Activated effector memory CD4-positive, alpha-beta T cell treated with Interleukin-2 at 50 U/mL for 16 hours (primary cell): Measurements from ENCODE around the gene FLT1.

ENCODE experiments used
- DNase-seq: peaks from one replicate; pipeline ENCODE4 v3.0.0-alpha.2; 2020

FLT1 gene

GRCh38 chr13:28483313-28483931, 11.5 kb downstream of the FLT1 start:
- DNase-seq = no peak

GRCh38 chr13:28479005-28479404, 15.9 kb downstream of the FLT1 start:
- DNase-seq = no peak

GRCh38 chr13:28478127-28478526, 16.8 kb downstream of the FLT1 start:
- DNase-seq = no peak

- DNase-seq = no peak
Measured at GRCh38 chr13:28477709-28477973, 17.3 kb downstream of the FLT1 start.

GRCh38 chr13:28476919-28477708, 17.8 kb downstream of the FLT1 start:
- no peak for DNase-seq

GRCh38 chr13:28475916-28476725, 18.8 kb downstream of the FLT1 start:
- DNase-seq = no peak

- DNase-seq = no peak
Measured at GRCh38 chr13:28474491-28475134, 20.3 kb downstream of the FLT1 start.

- no peak for DNase-seq
Measured at GRCh38 chr13:28473044-28473443, 21.9 kb downstream of the FLT1 start.

GRCh38 chr13:28471421-28471820, 23.5 kb downstream of the FLT1 start:
- DNase-seq = no peak

GRCh38 chr13:28470296-28470695, 24.6 kb downstream of the FLT1 start:
- DNase-seq = no peak

- DNase-seq = no peak
Measured at GRCh38 chr13:28469316-28469715, 25.6 kb downstream of the FLT1 start.

GRCh38 chr13:28468023-28468915, 26.7 kb downstream of the FLT1 start:
- no peak for DNase-seq

- no peak for DNase-seq
Measured at GRCh38 chr13:28467034-28467433, 27.9 kb downstream of the FLT1 start.

- DNase-seq = no peak
Measured at GRCh38 chr13:28466151-28466550, 28.8 kb downstream of the FLT1 start.

GRCh38 chr13:28464861-28465460, 30.0 kb downstream of the FLT1 start:
- DNase-seq = no peak

GRCh38 chr13:28463481-28463880, 31.4 kb downstream of the FLT1 start:
- DNase-seq = no peak

GRCh38 chr13:28459911-28460310, 35.0 kb downstream of the FLT1 start:
- no peak for DNase-seq

GRCh38 chr13:28458608-28459007, 36.3 kb downstream of the FLT1 start:
- DNase-seq = no peak

GRCh38 chr13:28458051-28458450, 36.9 kb downstream of the FLT1 start:
- DNase-seq = no peak

- no peak for DNase-seq
Measured at GRCh38 chr13:28457521-28457920, 37.4 kb downstream of the FLT1 start.

- no peak for DNase-seq
Measured at GRCh38 chr13:28455580-28456194, 39.2 kb downstream of the FLT1 start.

GRCh38 chr13:28452755-28453154, 42.2 kb downstream of the FLT1 start:
- no peak for DNase-seq
